Smooth muscle cell (in vitro differentiated cells): ENCODE data around the gene WNK2. TPM values are rescaled to one million over a fixed set of nuclear protein-coding genes. Genes with fewer than 3 reads are reported as not detected.

Experiments used
- DNase-seq: peaks from one replicate; lab custom pipeline; 2025; ENCODE audit not compliant: unreplicated experiment; lab: John Stamatoyannopoulos, UW
- H2AFZ ChIP-seq: fragments of 200-600 bp; sonication (generic); 2 replicates; pipeline ENCODE4 v1.6.0; 2016; ENCODE audit warnings: antibody characterized with exemption, low read depth, mild to moderate bottlenecking
- H3F3A ChIP-seq: fragments of 200-600 bp; sonication (generic); 2 replicates; pipeline ENCODE4 v1.6.0; 2017; ENCODE audit warnings: antibody characterized with exemption, low read depth
- H3K27ac ChIP-seq: fragments of 200-600 bp; sonication (generic); 2 replicates; pipeline ENCODE4 v1.5.1; 2016; ENCODE audit warnings: low read depth, mild to moderate bottlenecking
- H3K27me3 ChIP-seq: fragments of 200-600 bp; sonication (generic); 2 replicates; pipeline ENCODE4 v1.6.1; 2016; ENCODE audit warnings: low read depth, mild to moderate bottlenecking
- H3K36me3 ChIP-seq: fragments of 200-600 bp; sonication (generic); 2 replicates; pipeline ENCODE4 v1.5.1; 2016; ENCODE audit warnings: low read depth
- H3K4me1 ChIP-seq: fragments of 200-600 bp; sonication (generic); 2 replicates; pipeline ENCODE4 v1.5.1; 2016; ENCODE audit warnings: low read depth
- H3K4me2 ChIP-seq: fragments of 200-600 bp; sonication (generic); 2 replicates; pipeline ENCODE4 v1.6.0; 2016; ENCODE audit warnings: mild to moderate bottlenecking
- H3K4me3 ChIP-seq: fragments of 200-600 bp; sonication (generic); 2 replicates; pipeline ENCODE4 v1.5.1; 2016; ENCODE audit warnings: mild to moderate bottlenecking
- H3K79me2 ChIP-seq: fragments of 200-600 bp; sonication (generic); 2 replicates; pipeline ENCODE4 v1.6.0; 2016; ENCODE audit warnings: low read depth, mild to moderate bottlenecking
- H3K9ac ChIP-seq: fragments of 200-600 bp; sonication (generic); 2 replicates; pipeline ENCODE4 v1.6.0; 2016; ENCODE audit warnings: low read depth
- H3K9me3 ChIP-seq: fragments of 200-600 bp; sonication (generic); replicated peaks from 2 replicates; pipeline ENCODE4 v1.5.1; 2016; ENCODE audit warnings: low read depth
- H4K20me1 ChIP-seq: fragments of 200-600 bp; sonication (generic); 2 replicates; pipeline ENCODE4 v1.6.0; 2016; ENCODE audit warnings: low read depth
- CTCF ChIP-seq: fragments of 200-600 bp; sonication (generic); IDR thresholded peaks from 2 replicates; pipeline ENCODE4 v1.5.1; 2017; ENCODE audit warnings: borderline replicate concordance, mild to moderate bottlenecking, antibody characterized with exemption; ENCODE audit not compliant: insufficient read depth, poor library complexity, severe bottlenecking
- WGBS: methylation state at CpG from one replicate; pipeline ENCODE4 v1.1.7; 2016; ENCODE audit warnings: low lambda C conversion rate; 5-methylcytosine and 5-hydroxymethylcytosine counted together
- polyA plus RNA-seq: library from polyadenylated mRNA; unstranded; fragments of >200 nt; fragmentation: Nextera tagmentation; extraction: Ambion mirVana; gene quantifications from 2 replicates; pipeline ENCODE4 v1.2.1, GENCODE V29; 2016
- total RNA-seq: library from RNA; depleted of rRNA; stranded (reverse); fragments of >200 nt; gene quantifications from 2 replicates; pipeline ENCODE4 v1.2.3, GENCODE V29; 2014

Gene WNK2
- total and polyA plus RNA-seq, 2 experiments from 2014 or later: 0.27 to 0.31 TPM

- Histone ChIP-seq H3K27me3 (no peaks in the 10 kb centered on the region), H3K9ac (no peak overlapping the region), H3K4me3 (no peak overlapping the region), H3K27ac (no peak overlapping the region), H3K4me2 (no peak overlapping the region), H3K36me3 (no peaks in the 10 kb centered on the region), H2AFZ (no peak overlapping the region), H3K4me1 (no peaks in the 10 kb centered on the region), H3K79me2 (no peaks in the 10 kb centered on the region), H4K20me1 (no peaks in the 10 kb centered on the region), H3F3A (no peaks in the 10 kb centered on the region), H3K9me3 (no peaks in the 10 kb centered on the region)
- DNase-seq: no peak
- no peak for TF ChIP-seq CTCF
- 86% methylated on average over 10 of the region's 12 CpGs for WGBS
Observed at GRCh38 chr9:93209576-93210323, 25.8 kb downstream of the WNK2 start.

- H3K36me3 ChIP-seq: no peaks in the 10 kb centered on the region
- no peaks in the 10 kb centered on the region for H3F3A ChIP-seq
- no peaks in the 10 kb centered on the region for H3K9me3 ChIP-seq
- no peak overlapping the region for H3K9ac ChIP-seq
- no peak overlapping the region for H2AFZ ChIP-seq
- no peak overlapping the region for H3K4me3 ChIP-seq
- 93% methylated on average over 12 of the region's 15 CpGs for WGBS
- H3K79me2 ChIP-seq: no peaks in the 10 kb centered on the region
- no peak for TF ChIP-seq CTCF
- no peak overlapping the region for H3K27ac ChIP-seq
- DNase-seq: no peak
- H3K4me1 ChIP-seq: no peaks in the 10 kb centered on the region
- H3K4me2 ChIP-seq: no peak overlapping the region
- H4K20me1 ChIP-seq: no peaks in the 10 kb centered on the region
- no peaks in the 10 kb centered on the region for H3K27me3 ChIP-seq
Observed at GRCh38 chr9:93210324-93210973, 26.5 kb downstream of the WNK2 start.

- H3K9me3 ChIP-seq: no peaks in the 10 kb centered on the region
- no peaks in the 10 kb centered on the region for H4K20me1 ChIP-seq
- H3K9ac ChIP-seq: no peak overlapping the region
- no peaks in the 10 kb centered on the region for H3K79me2 ChIP-seq
- H3K4me1 ChIP-seq: no peaks in the 10 kb centered on the region
- no peak for DNase-seq
- no peak for TF ChIP-seq CTCF
- no peaks in the 10 kb centered on the region for H3K36me3 ChIP-seq
- no peak overlapping the region for H3K27ac ChIP-seq
- no peak overlapping the region for H3K4me3 ChIP-seq
- no peaks in the 10 kb centered on the region for H3K27me3 ChIP-seq
- no peak overlapping the region for H2AFZ ChIP-seq
- no peaks in the 10 kb centered on the region for H3F3A ChIP-seq
- no peak overlapping the region for H3K4me2 ChIP-seq
Observed at GRCh38 chr9:93210974-93211653, 27.2 kb downstream of the WNK2 start.
